Mesenchymal stem cell (in vitro differentiated cells and primary cell): ENCODE results near the gene DIP2B.
A peak's percentile ranks its signal among the peaks of the same experiment; 100 is the strongest.

Source experiments
- DNase-seq: peaks from one replicate; pipeline ENCODE4 v3.0.0-alpha.2; 2013
- H2AFZ ChIP-seq: one replicate; pipeline ENCODE4 v1.6.1; 2013; ENCODE audit warnings: low read depth, mild to moderate bottlenecking, control low read depth, inconsistent platforms, low read length, moderate library complexity
- H2AK5ac ChIP-seq: 2 replicates; pipeline ENCODE4 v1.6.1; 2013; ENCODE audit warnings: low read length, moderate library complexity, mild to moderate bottlenecking, inconsistent platforms; ENCODE audit not compliant: severe bottlenecking
- H2BK120ac ChIP-seq: one replicate; pipeline ENCODE4 v1.6.1; 2013; ENCODE audit warnings: low read depth, mild to moderate bottlenecking, inconsistent platforms, low read length, moderate library complexity
- H2BK12ac ChIP-seq, 2 experiments: one replicate each; pipeline ENCODE4 v1.6.1; 2013; ENCODE audit warnings: inconsistent platforms in 2 of 2, low read length in 2 of 2, mild to moderate bottlenecking in 2 of 2, moderate library complexity in 2 of 2, control low read depth in 1 of 2
- H2BK15ac ChIP-seq: one replicate; pipeline ENCODE4 v1.6.1; 2013; ENCODE audit warnings: mild to moderate bottlenecking, low read depth, inconsistent platforms; ENCODE audit not compliant: poor library complexity, severe bottlenecking
- H2BK5ac ChIP-seq: 2 replicates; pipeline ENCODE4 v1.6.1; 2013; ENCODE audit warnings: low read depth, mild to moderate bottlenecking, low read length, control low read depth, inconsistent platforms; ENCODE audit not compliant: poor library complexity, severe bottlenecking
- H3K14ac ChIP-seq, 2 experiments: one replicate each; pipeline ENCODE4 v1.6.1; 2013; ENCODE audit warnings: inconsistent platforms in 2 of 2, low read length in 2 of 2, control low read depth in 1 of 2, mild to moderate bottlenecking in 1 of 2, moderate library complexity in 1 of 2
- H3K18ac ChIP-seq, 2 experiments: one replicate each; pipeline ENCODE4 v1.6.1; 2013; ENCODE audit warnings: inconsistent platforms in 2 of 2, low read length in 2 of 2, control low read depth in 1 of 2, low read depth in 1 of 2, mild to moderate bottlenecking in 1 of 2
- H3K23ac ChIP-seq, 2 experiments: one replicate each; pipeline ENCODE4 v1.6.1; 2013; ENCODE audit warnings: inconsistent platforms in 2 of 2, low read length in 2 of 2, mild to moderate bottlenecking in 2 of 2, moderate library complexity in 2 of 2, control low read depth in 1 of 2
- H3K27ac ChIP-seq: 2 replicates; pipeline ENCODE4 v1.5.1; 2013; ENCODE audit warnings: mild to moderate bottlenecking, moderate library complexity, low read length, control low read depth, inconsistent platforms; ENCODE audit not compliant: poor library complexity, severe bottlenecking
- H3K27me3 ChIP-seq, 2 experiments: 2 replicates each; pipeline versions ENCODE4 v1.6.1 to v1.7.0; 2013; ENCODE audit warnings: low read length in 2 of 2, mild to moderate bottlenecking in 2 of 2, moderate library complexity in 2 of 2, control low read depth in 1 of 2, inconsistent platforms in 1 of 2; ENCODE audit not compliant: control insufficient read depth in 1 of 2, insufficient read depth in 1 of 2
- H3K36me3 ChIP-seq, 2 experiments: 2 replicates each; pipeline versions ENCODE4 v1.6.1 to v1.7.0; 2013; ENCODE audit warnings: low read length in 2 of 2, control low read depth in 1 of 2, inconsistent platforms in 1 of 2, low read depth in 1 of 2, mild to moderate bottlenecking in 1 of 2; ENCODE audit not compliant: insufficient read depth in 2 of 2, control insufficient read depth in 1 of 2
- H3K4ac ChIP-seq, 2 experiments: one replicate each; pipeline ENCODE4 v1.6.1; 2013; ENCODE audit warnings: inconsistent platforms in 2 of 2, low read length in 2 of 2, mild to moderate bottlenecking in 2 of 2, moderate library complexity in 2 of 2, control low read depth in 1 of 2, low read depth in 1 of 2
- H3K4me1 ChIP-seq: 2 replicates; pipeline ENCODE4 v1.6.1; 2013; ENCODE audit warnings: low read depth, low read length, control low read depth; ENCODE audit not compliant: control insufficient read depth, insufficient read depth
- H3K4me2 ChIP-seq: 2 replicates; pipeline ENCODE4 v1.6.1; 2013; ENCODE audit warnings: low read length, mild to moderate bottlenecking, inconsistent platforms; ENCODE audit not compliant: poor library complexity, severe bottlenecking
- H3K4me3 ChIP-seq, 2 experiments: 2 replicates each; pipeline versions ENCODE4 v1.5.1 to v1.7.0; 2013; ENCODE audit warnings: low read length in 2 of 2, mild to moderate bottlenecking in 2 of 2, control low read depth in 1 of 2, low read depth in 1 of 2; ENCODE audit not compliant: insufficient read depth in 1 of 2
- H3K79me1 ChIP-seq: replicated peaks from 2 replicates; pipeline ENCODE4 v1.6.1; 2013; ENCODE audit warnings: mild to moderate bottlenecking, control low read depth, low read length, inconsistent platforms; ENCODE audit not compliant: poor library complexity, severe bottlenecking
- H3K9ac ChIP-seq: 2 replicates; pipeline ENCODE4 v1.7.0; 2013; ENCODE audit warnings: mild to moderate bottlenecking, low read length, moderate library complexity
- H3K9me3 ChIP-seq: 2 replicates; pipeline ENCODE4 v1.7.0; 2013; ENCODE audit warnings: mild to moderate bottlenecking, low read length; ENCODE audit not compliant: control insufficient read depth
- H4K8ac ChIP-seq: one replicate; pipeline ENCODE4 v1.6.1; 2013; ENCODE audit warnings: inconsistent platforms, mild to moderate bottlenecking, low read length, moderate library complexity
- H4K91ac ChIP-seq: one replicate; pipeline ENCODE4 v1.6.1; 2013; ENCODE audit warnings: mild to moderate bottlenecking, low read length, inconsistent platforms
- WGBS: methylation state at CpG from one replicate; pipeline ENCODE4 v1.1.7; 2013; ENCODE audit warnings: mixed read lengths; 5-methylcytosine and 5-hydroxymethylcytosine counted together

DIP2B gene

DNA sequence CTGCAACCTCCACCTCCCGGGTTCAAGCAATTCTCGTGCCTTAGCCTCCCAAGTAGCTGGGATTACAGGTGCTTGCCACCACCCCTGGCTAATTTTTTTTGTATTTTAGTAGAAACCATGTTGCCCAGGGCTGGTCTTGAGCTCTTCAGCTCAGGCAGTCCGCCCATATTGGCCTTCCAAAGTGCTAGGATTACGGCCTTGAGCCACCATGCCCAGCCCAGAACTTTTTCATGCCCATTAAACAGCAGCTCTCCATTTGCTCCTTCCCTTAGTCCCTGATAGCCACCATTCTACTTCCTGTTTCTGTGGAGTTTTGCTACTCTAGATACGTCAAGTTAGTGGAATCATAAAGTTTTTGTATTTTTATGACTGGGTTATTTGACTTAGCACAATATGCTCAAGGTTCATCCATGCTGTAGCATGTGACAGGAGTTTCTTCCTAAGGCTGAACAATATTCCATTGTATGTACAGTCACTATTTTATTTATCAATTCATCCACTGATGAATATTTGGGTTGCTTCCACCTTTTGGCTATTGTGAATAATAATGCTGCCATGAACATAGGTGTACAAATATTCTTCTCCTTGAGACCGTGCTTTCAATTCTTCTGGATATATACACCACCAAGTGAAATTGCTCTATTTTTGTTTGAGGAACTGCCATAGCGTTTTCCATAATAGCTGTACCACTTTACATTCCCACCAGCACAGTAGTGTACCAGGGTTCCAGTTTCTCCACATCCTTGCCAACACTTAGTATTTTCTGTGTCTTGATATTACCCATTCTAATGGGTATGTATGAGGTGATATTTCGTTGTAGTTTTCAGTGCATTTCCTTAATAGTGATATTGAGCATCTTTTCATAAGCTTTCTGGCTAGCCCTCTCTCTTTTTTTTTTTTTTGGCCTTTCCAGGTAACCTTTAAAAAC, 274.1 kb downstream of the DIP2B start:
- Histone ChIP-seq H3K4me1 (peaks cover under 1% of the 10 kb centered on the region), H2AFZ (no peak overlapping the region), H3K79me1 (peaks cover 20% of the 10 kb centered on the region), H3K23ac (no peak overlapping the region), H2BK120ac (no peak overlapping the region), H2AK5ac (no peak overlapping the region), H3K4ac (no peak overlapping the region), H3K14ac (no peak overlapping the region), H3K4me3 (no peak overlapping the region), H3K36me3 (peaks cover 2 to 18% of the 10 kb centered on the region in 2 experiments), H3K9ac (no peak overlapping the region), H3K18ac (no peak overlapping the region), H2BK5ac (no peak overlapping the region), H2BK15ac (no peak overlapping the region), H3K9me3 (no peaks in the 10 kb centered on the region), H4K8ac (no peak overlapping the region), H4K91ac (no peak overlapping the region), H3K27me3 (no peaks in the 10 kb centered on the region), H2BK12ac (no peak overlapping the region), H3K4me2 (no peak overlapping the region), H3K27ac (no peak overlapping the region)
- 99% methylated on average over 7 of the region's 8 CpGs for WGBS
- no peak for DNase-seq

DNA sequence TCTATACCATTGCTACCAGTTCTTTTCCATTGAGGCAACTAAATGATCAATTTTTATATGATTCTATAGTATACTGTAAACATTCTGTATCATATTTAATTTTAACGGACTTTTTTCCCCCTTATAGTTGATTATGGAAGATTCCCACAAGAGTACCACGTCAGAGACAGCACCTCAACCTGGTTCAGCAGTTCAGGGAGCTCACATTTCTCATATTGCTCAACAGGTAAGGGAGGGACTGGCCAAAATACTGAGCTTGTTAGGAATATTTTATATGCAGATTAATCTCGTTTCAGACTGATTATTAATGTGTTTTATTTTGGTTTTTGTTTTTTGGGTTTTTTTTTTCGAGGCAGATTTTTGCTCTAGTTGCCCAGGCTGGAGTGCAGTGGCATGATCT, 275.2 kb downstream of the DIP2B start:
- no peak overlapping the region for H2BK120ac ChIP-seq
- no peak overlapping the region for H3K14ac ChIP-seq
- no peak overlapping the region for H2BK15ac ChIP-seq
- H3K23ac ChIP-seq = no peak overlapping the region
- no peak overlapping the region for H2BK5ac ChIP-seq
- H3K9me3 ChIP-seq = no peaks in the 10 kb centered on the region
- no peak overlapping the region for H2BK12ac ChIP-seq
- no peak overlapping the region for H3K18ac ChIP-seq
- no peaks in the 10 kb centered on the region for H3K27me3 ChIP-seq
- 94% methylated on average over 2 of the region's 4 CpGs for WGBS
- H3K4me3 ChIP-seq = no peak overlapping the region
- no peak overlapping the region for H3K4me2 ChIP-seq
- no peak for DNase-seq
- H3K9ac ChIP-seq = no peak overlapping the region
- H3K79me1 ChIP-seq = peaks cover 16% of the 10 kb centered on the region
- no peak overlapping the region for H4K91ac ChIP-seq
- H3K4ac ChIP-seq = no peak overlapping the region
- H4K8ac ChIP-seq = no peak overlapping the region
- H3K27ac ChIP-seq = no peak overlapping the region
- no peak overlapping the region for H2AFZ ChIP-seq
- H2AK5ac ChIP-seq = no peak overlapping the region
- peaks cover 2% of the 10 kb centered on the region for H3K4me1 ChIP-seq
- H3K36me3 ChIP-seq = peaks cover 2 to 21% of the 10 kb centered on the region in 2 experiments

DNA sequence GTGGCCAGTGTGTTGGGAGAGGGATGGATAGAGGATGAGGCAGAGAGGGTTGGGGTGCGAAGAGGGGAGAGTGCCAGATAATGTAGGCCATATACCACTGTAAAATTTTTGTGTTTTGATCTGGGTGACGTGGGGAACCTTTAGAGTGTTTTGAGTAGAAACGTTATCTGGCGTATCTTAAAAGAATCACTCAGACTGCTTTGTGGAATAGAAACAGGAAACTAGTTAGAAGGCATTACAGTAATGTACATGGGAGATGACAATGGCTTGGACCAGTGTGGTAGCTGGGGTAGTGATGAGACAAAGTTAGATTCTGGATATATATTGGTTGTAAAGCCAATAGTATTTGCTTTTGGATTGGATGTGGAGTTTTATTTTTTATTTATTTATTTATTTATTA, 279.7 kb downstream of the DIP2B start:
- no peaks in the 10 kb centered on the region for H3K27me3 ChIP-seq
- H3K14ac ChIP-seq = no peak overlapping the region
- H3K4me1 ChIP-seq = peaks cover 14% of the 10 kb centered on the region
- H3K4me2 ChIP-seq = no peak overlapping the region
- DNase-seq = no peak
- no peak overlapping the region for H4K91ac ChIP-seq
- no peak overlapping the region for H3K18ac ChIP-seq
- H2BK5ac ChIP-seq = no peak overlapping the region
- peaks cover 2 to 34% of the 10 kb centered on the region in 2 experiments for H3K36me3 ChIP-seq
- H4K8ac ChIP-seq = no peak overlapping the region
- H3K4me3 ChIP-seq = no peak overlapping the region
- H3K4ac ChIP-seq = no peak overlapping the region
- no peak overlapping the region for H2BK12ac ChIP-seq
- H2BK15ac ChIP-seq = no peak overlapping the region
- no peak overlapping the region for H2AFZ ChIP-seq
- WGBS = 93% methylated on average over 4 of the region's 4 CpGs
- H2AK5ac ChIP-seq = no peak overlapping the region
- peaks cover 6% of the 10 kb centered on the region for H3K9me3 ChIP-seq
- H2BK120ac ChIP-seq = no peak overlapping the region
- H3K23ac ChIP-seq = no peak overlapping the region
- H3K9ac ChIP-seq = no peak overlapping the region
- peaks cover 9% of the 10 kb centered on the region for H3K79me1 ChIP-seq
- no peak overlapping the region for H3K27ac ChIP-seq

GRCh38 chr12:50785406-50786001, 280.7 kb downstream of the DIP2B start:
- peak overlapping the region; percentile 13 to 60 for H3K4ac ChIP-seq
- H2BK12ac ChIP-seq = peak overlapping the region; percentile 54 to 72
- H3K4me3 ChIP-seq = no peak overlapping the region
- H2BK120ac ChIP-seq = peak overlapping the region; percentile 83
- peaks cover 14% of the 10 kb centered on the region for H3K4me1 ChIP-seq
- H2BK5ac ChIP-seq = no peak overlapping the region
- no peak overlapping the region for H3K18ac ChIP-seq
- peaks cover 2 to 34% of the 10 kb centered on the region in 2 experiments for H3K36me3 ChIP-seq
- no peaks in the 10 kb centered on the region for H3K27me3 ChIP-seq
- peak overlapping the region; percentile 40 for H2BK15ac ChIP-seq
- peaks cover 6% of the 10 kb centered on the region for H3K9me3 ChIP-seq
- no peak overlapping the region for H3K23ac ChIP-seq
- peak overlapping the region; percentile 61 for H4K8ac ChIP-seq
- no peak overlapping the region for H3K4me2 ChIP-seq
- DNase-seq = peak; percentile 31
- H4K91ac ChIP-seq = no peak overlapping the region
- H3K14ac ChIP-seq = no peak overlapping the region
- WGBS = 100% methylated on average over 1 of the region's 3 CpGs
- peak overlapping the region; percentile 56 for H3K9ac ChIP-seq
- H3K27ac ChIP-seq = peak overlapping the region; percentile 3
- H2AK5ac ChIP-seq = no peak overlapping the region
- H3K79me1 ChIP-seq = peaks cover 14% of the 10 kb centered on the region
- no peak overlapping the region for H2AFZ ChIP-seq
